CD4-positive, alpha-beta T cell treated with Interleukin-6 for 4 hours (primary cell): Measurements from ENCODE around the gene PCOLCE2.
"Not testable (repeated sequence)": the region's sequence is repeated elsewhere in the genome, so short reads cannot be mapped to it uniquely, and the experiment has no call there.

ENCODE experiments used
- DNase-seq: peaks from one replicate; pipeline ENCODE4 v3.0.0-alpha.2; 2020; ENCODE audit warnings: mixed read lengths

PCOLCE2 gene

DNA sequence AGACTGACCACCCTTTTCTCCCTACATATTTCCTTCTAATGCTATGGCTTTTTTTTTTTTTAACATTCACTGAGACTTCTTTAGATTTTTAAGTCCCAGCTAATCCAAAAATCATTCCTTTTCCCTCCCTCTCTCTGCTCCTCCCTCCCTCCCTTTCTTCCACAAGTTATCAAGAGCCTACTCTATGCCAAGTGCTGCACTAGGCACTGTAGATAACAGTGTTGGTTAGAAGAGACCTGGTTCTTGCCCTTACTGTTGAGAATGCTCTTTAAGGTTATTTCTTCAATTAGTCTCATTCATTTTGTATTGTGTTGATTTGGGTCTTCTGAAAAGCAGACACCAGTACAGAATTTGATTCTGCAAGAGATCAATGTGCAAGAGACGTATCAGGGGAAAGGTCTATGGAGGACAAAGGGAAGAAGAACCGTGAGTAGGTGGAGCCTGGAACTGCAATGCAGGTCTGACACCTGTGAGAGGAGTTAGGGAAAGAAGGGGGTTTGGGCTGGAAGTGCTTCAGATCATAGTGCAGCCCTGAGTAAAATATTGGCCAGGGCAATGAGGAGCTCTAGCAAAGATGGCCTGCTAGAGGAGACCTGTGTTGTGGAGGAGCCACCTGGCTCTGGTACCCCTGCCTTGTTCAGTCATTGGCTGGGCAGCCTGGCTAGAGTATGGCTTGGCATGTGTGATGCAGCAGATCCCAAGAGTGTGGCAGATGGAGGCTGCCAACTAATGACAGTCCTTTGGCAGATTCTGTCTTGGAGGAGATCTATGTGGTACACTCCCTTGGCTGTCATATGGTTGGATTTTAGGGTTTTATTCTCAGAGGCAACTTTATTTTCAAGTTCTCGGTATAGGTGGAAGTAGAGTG, 9.7 kb upstream of the PCOLCE2 start:
- no peak for DNase-seq

GRCh38 chr3:142897807-142898206, 8.9 kb upstream of the PCOLCE2 start:
- DNase-seq = no peak

- DNase-seq = no peak
Measured at GRCh38 chr3:142896996-142897395, 8.1 kb upstream of the PCOLCE2 start.

DNA sequence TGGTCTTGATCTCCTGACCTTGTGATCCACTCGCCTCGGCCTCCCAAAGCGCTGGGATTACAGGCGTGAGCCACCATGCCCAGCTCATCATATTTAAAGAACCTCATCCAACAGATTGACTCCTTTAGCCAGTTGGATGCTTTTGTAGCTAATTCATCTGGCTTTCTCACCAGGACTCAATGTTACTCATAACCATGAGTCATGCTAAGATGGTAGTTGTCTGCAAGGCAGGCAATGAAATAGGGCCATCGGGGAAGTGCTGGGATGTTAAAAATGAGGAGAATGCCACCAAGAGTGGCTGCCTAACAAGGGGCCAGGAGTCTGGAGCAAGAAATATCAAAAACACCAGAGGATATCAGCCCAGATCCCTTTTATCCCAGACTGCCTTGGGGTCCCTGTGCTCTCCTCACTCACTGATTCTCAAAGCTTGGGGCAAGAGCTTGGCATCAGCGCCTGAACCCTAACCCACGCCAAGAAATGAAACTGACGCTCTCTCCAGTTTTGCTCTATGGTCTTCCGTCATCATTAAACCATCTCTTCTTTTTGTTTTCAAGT, 7.4 kb upstream of the PCOLCE2 start:
- DNase-seq = no peak

GRCh38 chr3:142894493-142894892, 5.6 kb upstream of the PCOLCE2 start:
- no peak for DNase-seq

GRCh38 chr3:142892714-142893113, 3.8 kb upstream of the PCOLCE2 start:
- DNase-seq = no peak

DNA sequence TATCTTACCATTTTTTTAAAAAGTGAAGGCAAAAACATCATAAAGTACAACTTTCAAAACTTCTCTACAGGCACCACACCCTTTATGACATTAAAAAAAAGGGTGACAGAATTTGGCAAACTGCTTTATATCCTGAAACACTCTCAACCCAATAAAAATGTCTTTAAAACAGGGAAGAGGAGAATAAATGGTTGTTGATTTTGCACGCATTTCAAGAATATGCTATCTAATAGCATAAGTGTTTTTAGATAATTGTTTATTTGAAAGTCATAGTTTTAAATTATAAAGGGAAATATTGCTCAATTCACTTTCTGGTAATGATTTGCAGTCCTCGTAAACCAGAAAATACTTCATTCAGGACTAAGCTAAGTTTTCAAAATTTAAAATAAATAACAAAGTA, 1.7 kb upstream of the PCOLCE2 start:
- DNase-seq = no peak

DNA sequence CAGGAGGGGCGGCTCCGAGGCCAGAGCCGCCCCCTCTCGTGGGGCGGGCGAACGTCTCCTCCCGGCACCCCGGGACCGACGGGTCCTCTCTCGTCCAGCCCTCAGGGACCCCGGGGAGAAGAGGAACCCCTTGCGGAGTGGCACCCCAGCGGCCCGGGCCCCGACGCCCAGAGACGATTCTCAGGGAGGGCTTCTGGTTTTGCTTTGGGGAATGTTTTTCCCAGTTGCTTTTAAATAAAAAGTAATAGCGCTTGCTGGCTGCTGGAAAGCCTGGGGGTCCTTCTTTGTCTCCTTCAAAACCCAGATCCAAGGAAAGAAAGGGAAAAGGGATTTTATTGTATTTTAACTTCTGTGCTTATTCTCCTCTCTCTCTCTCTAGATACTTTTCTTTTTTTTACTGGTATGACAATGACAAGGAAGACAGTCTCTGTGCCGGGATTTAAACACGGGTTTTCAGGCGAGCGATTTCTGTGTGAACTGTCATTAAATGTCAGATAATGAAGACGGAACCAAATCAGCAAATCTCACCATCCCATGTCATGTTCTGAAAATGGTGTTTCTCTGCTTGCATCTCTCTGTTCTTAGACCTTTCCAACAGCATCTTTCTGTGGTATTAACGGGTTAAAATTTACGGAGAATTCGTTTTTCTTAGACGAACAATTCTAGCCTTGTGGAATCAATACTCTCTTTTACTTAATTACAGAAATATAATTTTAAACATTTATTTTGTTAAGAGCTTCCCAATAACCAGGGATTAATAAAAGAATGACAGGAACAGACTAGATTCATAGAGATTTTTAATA, 530 bp upstream of the PCOLCE2 start:
- DNase-seq = no peak

DNA sequence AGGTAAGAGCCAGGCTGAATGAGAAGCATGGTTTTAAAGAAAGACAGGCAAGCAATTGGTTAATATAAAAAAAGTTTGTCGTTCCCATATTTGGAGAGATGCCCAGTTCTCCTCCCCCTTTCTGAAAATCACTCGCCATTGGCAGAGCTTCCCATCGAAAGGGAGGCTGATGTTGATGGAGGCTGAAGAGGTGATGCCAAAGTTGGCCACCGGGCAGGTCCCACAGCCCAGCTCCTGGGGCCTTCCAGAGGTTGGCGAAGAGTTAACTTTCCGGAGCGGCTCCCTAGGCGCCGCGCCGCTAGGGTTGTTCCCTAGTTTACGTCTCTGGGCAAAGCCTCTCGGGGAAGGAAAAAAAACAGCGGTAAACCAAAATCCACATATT, 793 bp downstream of the PCOLCE2 start:
- DNase-seq = no peak

DNA sequence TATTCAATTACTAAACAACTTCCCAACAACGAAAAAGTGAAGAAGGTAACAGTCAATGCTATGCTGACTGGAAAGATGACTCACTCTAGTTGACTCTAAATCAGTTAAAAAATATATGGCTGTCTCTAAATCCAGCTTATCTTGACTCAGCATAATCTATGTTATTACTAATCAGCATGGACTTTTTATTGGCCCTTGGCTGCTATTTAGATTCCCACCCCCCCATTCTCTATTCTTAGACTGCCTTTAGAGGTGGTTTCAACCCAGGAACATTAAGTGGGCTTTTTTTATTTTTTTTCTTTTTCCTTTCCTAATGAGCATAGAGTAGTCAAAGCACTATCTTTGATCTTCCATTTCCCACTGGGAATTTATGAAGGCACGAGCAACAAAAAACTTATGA, 1.9 kb downstream of the PCOLCE2 start:
- no peak for DNase-seq

- no peak for DNase-seq
Measured at GRCh38 chr3:142886021-142886420, 2.9 kb downstream of the PCOLCE2 start.

DNA sequence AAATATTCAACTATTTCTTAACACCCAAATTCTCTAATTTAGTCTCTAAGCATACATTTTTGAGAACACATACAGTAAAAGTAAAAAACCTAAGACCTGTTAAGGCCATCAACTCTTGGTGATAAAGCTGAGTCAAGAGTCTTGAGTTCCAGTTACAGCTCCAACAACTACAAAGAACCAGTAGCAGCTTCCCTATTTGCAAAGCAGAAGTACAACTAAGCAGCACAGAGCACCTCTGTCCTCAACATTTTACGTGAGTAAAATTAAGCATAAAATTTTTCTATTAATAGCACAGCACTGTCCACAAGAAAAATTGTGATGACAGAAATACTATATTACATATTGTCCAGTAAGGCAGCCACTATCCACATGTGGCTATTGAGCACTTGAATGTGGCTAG, 4.4 kb downstream of the PCOLCE2 start:
- DNase-seq = no peak

DNA sequence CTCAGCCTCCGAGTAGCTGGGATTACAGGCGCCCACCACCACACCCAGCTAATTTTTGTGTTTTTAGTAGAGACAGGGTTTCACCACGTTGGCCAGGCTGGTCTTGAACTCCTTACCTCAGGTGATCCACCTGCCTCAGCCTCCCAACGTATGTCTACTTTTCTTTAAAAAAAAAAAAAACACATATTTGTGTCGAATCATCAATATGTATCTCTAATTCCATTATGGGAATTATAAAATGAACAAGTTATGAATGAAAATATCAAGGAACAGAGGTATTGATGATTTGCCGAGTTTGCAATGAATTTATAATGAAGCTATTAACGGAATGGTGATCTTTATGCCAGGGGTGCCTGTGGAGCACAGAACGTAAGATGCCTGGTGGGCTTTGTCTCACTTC, 5.3 kb downstream of the PCOLCE2 start:
- not testable (repeated sequence) for DNase-seq

DNA sequence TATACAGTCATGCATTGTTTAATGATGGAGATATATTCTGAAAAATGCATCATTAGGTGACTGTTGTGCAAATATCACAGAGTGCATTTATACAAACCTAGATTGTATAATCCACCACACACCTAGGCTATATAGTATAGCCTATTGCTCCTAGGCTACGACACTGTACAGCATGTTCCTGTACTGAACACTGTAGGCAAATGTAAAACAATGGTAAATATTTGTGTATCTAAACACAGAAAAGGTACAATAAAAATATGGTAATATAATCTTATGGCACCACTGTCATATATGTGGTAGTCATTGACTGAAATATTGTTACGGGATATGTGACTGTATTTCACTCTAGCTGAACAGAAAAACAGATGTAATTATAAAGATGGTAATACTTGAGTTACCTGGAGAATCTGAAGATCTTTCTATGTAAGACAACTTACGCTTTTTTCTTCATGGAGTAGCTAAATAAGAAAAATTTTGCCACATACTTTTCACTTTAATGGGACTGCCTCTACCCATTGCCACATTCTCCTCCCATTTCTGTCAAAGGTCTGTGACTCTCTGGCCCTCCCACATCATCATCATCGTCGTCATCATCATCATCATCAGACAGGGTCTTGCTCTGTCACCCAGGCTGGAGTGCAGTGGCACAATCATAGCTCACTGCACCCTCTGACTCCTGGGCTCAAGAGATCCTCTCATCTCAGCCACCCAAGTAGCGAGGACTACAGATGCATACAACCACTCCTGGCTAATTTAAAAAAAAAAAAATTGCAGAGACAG, 7.2 kb downstream of the PCOLCE2 start:
- DNase-seq = no peak

GRCh38 chr3:142878649-142879300, 10.1 kb downstream of the PCOLCE2 start:
- no peak for DNase-seq

GRCh38 chr3:142876417-142876816, 12.5 kb downstream of the PCOLCE2 start:
- no peak for DNase-seq

GRCh38 chr3:142875583-142876207, 13.2 kb downstream of the PCOLCE2 start:
- no peak for DNase-seq

DNA sequence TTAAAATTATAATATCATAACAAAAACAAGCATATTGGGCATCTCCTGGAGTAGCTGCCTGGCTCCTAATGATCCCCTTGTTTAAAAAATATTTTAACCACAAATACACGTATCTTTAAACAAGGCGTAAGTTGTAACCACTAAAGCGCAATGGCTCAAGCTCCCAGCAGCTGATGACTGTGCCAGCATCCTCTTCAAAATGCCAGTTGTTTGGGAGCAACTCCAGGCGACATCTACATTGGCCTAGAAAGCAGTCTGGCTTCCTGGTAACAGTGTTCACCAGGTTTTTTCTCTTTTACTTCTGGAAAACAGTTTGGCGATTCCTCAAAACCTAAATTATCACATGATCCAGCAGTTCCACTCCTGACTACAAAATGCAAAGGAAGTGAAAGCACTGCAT, 13.8 kb downstream of the PCOLCE2 start:
- DNase-seq = no peak

- not testable (repeated sequence) for DNase-seq
Measured at GRCh38 chr3:142868382-142868781, 20.5 kb downstream of the PCOLCE2 start.

GRCh38 chr3:142866841-142867631, 21.8 kb downstream of the PCOLCE2 start:
- no peak for DNase-seq
